NCI-H2029 (cell line): ENCODE data around the gene AATK.

Experiments
- DNase-seq: peaks from one replicate; lab custom pipeline; 2025; lab: John Stamatoyannopoulos, UW

Gene AATK

DNA sequence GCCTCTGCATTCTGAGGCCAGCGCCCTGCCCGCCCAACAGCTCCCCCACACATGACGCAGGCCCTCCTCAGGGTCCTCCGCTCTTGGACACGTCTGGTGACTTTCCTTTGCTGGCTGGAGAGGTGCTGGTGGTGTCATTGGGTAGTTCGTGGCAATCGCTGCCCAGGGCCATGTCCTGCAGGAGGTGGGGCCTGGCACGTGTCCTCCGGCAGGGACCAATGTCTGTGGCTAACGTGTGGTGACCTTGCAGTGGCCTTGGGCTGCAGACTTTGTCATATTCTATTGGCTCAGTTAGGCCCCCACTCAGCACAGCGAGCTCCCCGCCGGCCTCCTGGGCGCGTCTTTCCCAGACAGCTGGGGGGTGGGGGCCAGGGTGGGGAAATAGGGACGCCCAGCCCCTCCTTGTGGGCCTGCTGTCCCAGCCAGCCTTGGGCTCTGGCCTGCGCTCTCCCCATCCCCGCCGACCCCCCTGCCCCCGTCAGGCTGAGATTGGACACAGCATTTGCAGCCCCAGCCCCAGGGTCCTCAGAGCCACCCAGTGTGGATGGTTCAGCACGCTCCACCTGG, 52.8 kb downstream of the AATK start:
- no peak for DNase-seq

GRCh38 chr17:81112450-81112849, 53.6 kb downstream of the AATK start:
- DNase-seq: no peak

DNA sequence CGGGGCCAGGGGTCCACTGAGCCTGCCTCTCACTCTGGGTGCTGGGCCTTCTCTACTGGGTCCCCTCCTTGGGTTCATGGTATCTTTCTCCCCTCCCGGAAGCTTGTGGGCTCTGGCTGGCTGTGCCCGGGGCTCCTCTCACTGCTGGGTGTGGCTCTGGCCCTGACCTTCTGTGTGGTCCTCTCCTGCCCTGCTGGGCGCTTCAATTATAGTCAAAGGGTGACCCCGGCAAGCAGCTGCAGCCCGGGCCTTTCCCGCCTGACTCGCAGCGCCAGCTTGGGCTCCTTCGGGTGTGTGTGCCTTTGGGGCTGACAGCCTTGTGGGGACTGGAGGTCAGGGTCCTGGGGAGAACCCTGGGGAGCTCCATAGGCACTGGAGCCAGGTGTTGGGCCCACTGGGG, 55.0 kb downstream of the AATK start:
- DNase-seq: no peak

DNA sequence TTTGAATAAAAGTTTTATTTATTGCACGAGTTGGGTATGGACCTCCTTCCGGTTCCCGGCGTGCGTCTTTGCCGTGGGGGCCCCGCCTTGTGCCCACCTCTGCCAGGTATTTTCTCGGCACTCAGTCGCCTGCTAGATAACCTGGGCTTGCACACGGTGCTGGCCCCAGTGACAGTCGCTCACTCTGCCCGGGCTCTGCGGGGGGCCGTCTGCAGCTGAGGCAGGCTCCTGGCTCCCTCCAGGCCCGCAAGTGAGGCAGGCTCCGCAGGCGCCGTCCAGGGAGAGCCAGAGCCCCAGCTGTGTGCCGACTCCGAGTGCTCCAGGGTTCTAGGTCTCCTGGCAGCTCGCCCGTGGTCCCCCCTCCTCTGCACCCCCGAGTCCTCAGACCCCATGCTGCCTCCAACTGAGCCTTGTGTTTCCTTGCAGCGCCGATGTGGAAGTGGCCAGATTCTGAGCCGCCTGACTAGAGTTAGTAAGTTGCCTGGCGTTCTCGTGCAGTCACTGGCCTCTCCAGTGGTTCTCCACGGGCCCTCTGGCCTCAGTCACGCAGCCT, 55.5 kb downstream of the AATK start:
- no peak for DNase-seq

DNA sequence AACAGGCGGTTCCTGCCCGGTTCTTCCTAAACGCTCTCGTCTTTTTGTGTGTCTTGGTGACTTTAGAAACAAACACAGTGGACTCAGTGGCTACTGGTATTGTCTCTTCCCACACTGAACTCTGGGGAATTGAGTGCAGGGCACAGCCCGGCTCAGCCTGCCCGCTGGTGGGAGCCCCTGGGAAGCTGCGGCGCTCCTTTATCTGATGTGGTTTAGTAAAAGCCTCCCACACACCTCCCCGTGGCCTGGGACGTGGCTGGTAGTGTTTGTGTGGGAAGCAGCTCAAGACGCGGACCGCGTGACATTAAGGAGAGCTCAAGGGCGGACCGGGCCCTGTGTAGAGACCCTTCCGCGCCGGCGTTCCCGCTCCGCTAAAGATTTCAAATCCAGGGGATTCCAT, 56.1 kb downstream of the AATK start:
- DNase-seq: no peak

- no peak for DNase-seq
Measured at GRCh38 chr17:81108220-81108619, 57.8 kb downstream of the AATK start.

- no peak for DNase-seq
Measured at GRCh38 chr17:81106716-81107115, 59.3 kb downstream of the AATK start.

DNA sequence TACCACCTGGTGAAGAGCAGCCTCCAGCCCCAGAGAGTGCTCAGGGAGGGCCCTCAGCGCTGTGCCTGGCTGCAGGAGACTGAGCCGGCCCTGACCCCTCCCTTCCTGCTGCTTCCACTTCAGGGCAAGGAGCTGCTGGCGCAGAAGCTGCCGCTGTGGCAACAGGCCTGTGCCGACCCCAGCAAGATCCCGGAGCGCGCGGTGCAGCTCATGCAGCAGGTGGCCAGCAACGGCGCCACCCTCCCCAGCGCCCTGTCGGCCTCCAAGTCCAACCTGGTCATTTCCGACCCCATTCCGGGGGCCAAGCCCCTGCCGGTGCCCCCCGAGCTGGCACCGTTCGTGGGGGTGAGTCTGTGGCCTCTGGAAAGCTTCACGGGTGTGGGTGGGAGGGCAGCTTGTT, 62.6 kb downstream of the AATK start:
- DNase-seq: no peak

DNA sequence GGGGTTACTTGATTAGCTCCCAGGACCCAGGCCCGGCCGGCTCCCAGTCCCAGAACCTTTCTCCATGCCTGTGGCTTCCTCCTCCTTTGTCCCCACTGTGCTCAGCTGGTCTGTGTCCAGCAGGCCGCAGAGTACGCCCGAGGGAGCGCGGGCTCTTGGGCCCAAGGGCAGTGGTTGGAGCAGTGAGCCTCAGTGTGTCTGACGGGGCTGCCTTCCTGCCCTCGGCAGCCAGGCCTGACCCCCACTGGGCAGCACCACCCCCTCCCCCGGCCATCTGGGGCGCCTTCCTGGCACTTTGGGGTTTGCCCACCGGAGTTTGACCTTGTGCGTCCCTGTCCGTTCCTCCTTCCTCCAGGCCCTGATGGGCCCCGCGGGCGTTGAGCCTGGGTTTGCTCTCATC, 63.2 kb downstream of the AATK start:
- DNase-seq: no peak

DNA sequence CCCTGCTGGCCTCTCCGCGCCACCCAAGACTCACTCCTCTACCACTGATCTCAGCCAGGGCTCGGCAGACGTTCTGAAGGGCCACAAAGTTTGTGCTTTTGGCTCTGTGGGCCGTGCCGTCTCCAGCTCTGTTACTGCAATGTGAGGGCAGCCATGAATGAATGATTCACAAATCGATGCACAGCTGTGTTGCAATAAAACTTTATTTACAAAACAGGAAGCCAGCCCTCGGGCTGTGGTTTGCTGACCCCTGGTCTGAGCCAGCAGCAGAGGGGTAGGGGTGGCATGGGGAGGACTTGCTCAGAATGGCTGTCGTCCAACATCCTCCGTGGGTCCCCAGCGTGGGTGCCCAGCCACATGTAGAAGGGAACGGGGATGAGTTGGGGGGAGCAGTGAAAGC, 63.7 kb downstream of the AATK start:
- DNase-seq: no peak

DNA sequence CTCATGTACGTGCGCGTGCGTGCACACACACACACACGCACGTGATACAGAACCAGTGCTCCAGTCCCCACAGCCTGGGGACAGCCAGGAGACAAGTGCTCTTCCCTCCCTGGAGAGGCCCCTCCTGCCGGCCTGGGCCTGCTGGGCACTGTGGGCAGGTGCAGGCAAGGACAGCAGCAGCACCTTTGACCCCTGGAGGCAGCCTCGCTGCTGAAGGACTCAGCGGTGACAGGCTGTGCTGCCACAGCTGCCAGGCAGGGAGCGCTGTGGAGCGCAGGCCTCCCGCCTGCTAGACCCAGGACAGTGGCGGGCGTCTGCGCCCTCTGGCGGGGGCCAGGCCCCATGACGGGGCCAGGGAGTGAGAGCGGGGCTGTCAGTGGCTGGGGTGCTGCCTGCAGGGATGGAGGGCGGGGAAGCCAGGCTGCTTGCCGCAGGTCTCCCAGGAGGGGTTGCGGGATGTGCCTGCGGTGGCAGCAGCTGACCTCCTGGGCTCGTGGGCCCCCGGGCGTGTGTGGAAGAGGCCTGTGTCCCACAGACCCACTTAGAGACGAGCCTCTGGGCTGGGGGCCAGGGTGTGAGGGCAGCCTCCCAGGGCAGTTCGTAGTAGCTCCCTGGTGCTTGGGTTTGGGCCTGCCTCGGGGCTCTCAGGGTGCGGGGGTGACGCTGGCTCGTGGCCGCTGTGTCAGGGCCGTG, 64.3 kb downstream of the AATK start:
- DNase-seq: peak; percentile 63

DNA sequence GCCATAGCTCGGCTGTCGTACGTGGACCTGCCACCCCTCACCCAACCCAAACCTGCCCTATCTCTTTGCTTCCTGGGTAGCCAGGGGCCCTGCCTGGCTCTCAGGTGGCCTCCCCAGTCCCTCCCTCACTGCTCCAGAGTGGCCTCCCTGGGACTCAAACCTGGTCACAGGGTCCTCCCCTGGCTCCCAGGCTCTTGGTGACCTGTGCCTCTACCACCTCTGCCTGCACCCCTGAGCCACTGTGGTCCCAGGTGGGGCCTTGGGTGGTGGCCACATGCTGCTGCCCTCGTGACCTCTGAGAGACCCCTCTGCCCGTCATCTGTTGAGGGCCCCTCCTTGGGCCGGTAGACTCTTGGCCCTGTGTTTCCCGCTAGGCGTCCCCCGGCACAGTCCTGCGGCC, 65.4 kb downstream of the AATK start:
- no peak for DNase-seq

- no peak for DNase-seq
Measured at GRCh38 chr17:81099888-81100287, 66.1 kb downstream of the AATK start.

DNA sequence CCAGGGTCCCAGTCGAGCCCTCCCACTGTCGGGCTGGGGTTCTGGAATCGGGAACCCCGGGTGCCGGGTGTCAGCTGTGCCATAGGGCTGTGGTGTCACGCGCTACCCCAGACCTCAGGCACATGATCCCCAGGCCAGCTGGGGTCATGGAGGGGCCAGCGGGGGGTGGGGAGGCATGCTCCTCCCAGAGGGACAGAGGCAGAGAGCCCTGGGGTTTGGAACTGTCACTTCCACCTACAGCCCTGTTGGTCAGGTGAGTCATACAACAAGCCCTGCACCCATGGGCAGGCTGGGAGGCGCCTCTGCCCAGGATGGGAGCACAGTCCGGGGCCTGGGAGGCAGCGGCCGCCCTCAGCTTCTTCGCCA, 68.1 kb downstream of the AATK start:
- DNase-seq: no peak

DNA sequence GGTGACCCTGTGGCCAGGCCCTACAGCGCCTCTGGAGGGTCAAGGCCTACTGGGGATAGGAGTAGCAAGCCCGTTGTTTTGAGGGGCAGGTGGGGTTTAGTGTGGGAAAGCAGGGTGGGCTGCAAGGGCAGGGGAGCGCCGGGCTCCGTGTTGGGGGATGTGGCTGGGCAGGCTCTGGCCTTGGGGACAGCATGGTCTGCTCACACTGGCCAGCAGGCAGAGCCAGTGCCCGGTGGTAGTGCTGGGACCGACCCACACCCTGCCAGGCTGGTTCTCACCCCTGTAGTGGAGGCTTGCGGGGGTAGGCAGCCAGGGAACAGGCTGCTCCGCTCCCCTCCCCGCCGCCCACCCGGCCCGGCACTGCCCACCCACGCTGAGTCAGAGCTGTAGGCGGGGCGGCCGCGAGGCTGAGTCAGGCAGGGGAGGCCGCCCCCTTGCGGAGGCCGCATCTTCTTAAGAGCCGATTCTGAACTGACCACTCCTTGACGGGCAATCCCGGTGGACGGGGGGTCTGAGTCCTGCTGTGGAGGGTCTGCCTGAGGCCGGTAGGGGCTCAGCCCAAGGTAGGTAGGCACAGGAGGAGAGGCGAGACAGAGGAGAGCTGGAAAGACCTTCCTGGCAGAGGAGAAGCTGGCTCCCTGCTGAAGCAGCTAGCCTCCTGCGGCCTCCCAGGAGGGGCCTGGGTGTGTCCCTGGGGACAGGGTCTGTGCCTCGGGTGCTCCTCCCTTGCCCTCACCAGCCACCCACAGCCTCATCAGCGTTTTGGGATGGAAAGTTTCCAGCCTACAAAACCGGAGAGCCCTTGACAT, 68.7 kb downstream of the AATK start:
- no peak for DNase-seq

- DNase-seq: no peak
Measured at GRCh38 chr17:81096741-81097133, 69.3 kb downstream of the AATK start.

GRCh38 chr17:81095383-81095762, 70.6 kb downstream of the AATK start:
- no peak for DNase-seq

- DNase-seq: no peak
Measured at GRCh38 chr17:81094509-81095382, 71.3 kb downstream of the AATK start.

- no peak for DNase-seq
Measured at GRCh38 chr17:81093619-81094508, 72.2 kb downstream of the AATK start.

DNA sequence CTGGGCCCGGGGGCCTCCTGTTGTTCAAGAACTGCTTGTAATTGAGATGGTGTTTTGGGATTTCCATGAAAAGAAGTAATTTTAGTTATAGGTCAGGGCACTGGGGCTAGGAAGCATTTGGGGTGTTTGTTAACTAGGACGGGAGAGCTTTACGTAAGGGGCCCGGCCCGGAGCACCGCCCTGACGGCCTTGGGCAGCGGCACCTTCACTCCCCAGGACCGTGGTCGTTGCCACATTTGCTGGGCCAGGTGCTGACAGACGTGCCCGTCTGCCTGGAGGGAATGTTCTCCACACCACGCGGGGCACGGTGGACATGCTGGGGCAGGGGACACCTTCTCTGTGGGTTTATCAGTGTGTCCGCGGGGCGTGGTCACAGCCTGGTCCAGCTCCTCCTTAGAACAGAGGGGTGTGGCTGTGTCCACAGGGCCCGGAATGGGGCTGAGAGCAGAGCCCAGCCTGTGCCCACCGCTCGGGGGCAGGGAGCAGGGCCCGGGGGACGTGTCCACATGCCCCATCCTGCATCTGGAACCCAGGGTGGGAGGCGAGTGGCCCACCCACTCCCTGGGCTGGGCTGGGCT, 73.4 kb downstream of the AATK start:
- DNase-seq: no peak
